GM19455 (cell line): ENCODE results near the gene LONRF3.
"Not testable (repeated sequence)": the region's sequence is repeated elsewhere in the genome, so short reads cannot be mapped to it uniquely, and the experiment has no call there.

Source experiments
- ATAC-seq: cut with Tn5 transposase; IDR thresholded peaks from one replicate; pipeline ENCODE4 v1.9.1; 2021; ENCODE audit not compliant: unreplicated experiment

Gene LONRF3

DNA sequence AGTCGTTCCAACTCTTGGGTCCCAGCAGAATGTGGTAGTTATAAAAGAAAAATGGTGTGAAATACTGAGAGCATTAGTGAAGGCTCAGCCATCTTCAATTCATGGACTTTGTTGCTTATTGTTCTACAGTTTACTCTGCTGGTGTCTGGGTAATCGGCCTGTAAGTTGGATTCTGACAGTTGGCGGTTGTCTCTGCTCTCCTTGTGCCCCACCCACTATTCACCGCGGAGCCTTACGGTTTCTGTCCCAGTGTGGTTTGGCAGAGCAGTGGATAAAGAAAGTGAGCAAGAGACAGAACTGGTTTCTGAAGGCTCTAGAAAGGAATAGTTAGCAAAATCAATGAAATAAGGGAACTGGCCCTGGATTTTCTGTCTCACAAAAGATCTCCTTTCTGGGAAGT is 9.1 kb downstream of the LONRF3 start:
- ATAC-seq = no peak

DNA sequence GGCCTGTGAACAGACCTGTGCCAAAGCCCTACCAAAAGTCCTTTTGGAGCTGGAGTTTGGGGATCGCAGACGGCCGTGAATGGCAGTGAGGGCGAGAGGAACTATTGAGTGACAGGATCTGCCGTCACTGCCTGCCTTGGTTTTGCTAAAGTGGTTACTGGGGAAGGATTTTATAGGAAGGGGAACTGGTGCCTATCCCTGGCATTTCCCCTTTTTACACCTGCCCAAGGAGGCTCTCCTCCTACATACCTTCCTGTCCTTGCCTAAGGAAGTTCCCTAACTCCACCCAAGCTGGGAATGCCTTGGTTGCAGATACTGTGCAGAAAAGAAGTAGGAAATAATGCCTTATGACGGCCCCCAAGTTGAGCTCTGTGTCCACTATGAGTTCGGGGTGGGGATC is 14.5 kb downstream of the LONRF3 start:
- no peak for ATAC-seq

DNA sequence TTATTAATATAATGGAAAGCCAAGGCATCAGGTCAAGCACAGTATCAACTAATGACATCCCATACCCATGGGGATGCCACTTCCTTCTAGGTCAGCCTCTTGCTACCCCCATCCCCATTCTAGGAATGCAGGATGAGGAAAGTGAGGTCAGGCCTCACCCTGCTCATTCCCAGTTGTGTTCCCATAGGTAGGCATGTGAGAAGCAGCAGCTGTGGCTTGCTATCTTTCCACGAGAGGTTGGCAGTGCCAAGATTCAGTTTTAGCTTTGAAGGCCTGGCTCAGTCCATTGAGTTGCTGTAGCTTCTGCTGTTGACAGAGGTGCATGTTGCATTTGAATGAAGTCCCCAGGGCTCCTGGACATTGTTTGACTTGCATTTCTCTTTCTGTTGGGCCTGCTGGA is 15.5 kb downstream of the LONRF3 start:
- ATAC-seq = no peak

DNA sequence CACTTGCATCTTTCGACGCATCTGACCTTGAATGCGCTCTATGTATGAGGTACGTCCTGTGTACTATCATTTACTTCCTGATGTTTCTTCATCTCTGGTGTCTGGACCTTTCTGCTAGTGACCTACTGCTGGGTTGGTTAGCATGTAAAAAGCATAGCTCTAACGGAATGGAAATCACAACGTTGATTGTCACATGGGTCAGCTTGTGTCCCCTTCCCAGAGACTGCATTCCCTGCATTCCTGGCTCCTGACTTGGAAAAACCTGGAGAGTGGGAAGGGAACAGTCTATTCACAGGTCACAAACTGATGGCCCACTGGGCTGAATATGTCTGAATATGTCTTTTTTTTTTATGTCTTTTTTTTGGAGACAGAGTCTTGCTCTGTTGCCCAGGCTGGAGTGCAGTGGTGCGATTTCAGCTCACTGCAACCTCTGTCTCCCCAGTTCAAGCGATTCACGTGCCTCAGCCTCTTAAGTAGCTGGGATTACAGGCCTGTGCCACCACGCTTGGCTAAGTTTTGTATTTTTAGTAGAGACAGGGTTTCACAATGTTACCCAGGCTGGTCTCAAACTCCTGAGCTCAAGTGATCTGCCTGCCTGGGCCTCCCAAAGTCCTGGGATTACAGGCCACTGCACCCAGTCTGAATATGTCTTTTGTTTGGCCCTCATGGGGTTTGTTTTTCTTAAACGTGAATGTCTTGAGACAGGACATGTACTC is 16.3 kb downstream of the LONRF3 start:
- no peak for ATAC-seq

DNA sequence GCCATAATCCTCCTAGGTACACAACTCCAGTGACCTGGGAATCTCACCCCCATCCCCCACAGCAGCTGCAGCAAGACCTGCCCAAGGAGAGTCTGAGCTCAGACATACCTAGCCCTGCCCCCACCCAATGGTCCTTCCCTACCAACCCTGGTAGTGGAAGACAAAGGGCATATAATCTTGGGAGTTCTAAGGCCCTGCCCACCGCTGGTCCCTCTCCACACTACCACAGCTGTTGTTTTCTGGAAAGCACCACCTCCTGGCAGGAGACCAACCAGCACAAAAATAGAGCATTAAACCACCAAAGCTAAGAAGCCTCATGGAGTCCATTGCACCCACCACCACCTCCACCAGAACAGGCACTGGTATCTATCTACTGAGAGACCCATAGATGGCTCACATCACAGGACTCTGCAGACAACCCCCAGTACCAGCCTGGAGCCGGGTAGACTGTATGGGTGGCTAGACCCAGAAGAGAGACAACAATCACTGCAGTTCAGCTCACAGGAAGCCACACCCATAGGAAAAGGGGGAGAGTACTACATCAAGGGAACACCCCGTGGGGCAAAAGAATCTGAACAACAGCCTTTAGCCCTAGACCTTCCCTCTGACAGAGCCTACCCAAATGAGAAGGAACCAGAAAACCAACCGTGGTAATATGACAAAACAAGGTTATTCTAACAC is 18.2 kb downstream of the LONRF3 start:
- ATAC-seq = not testable (repeated sequence)

DNA sequence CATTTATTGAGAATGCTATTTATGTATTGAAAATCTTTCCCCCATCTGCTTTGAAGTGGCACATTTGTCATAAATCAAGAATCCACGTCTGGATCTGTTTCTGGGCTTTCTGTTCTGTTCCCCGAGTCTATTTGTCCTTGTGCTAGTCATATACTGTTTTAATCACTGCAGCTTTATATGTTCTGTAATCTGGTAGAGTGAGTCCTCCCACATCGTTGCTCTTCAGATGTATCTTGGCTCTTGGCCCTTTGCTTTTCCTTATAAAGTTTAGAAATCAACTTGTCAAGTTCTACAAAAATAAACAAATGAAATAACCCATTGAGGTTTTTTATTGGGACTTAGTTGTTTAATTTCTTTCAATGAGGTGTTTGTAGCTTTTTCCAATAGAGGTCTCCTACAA is 29.0 kb downstream of the LONRF3 start:
- ATAC-seq = no peak

DNA sequence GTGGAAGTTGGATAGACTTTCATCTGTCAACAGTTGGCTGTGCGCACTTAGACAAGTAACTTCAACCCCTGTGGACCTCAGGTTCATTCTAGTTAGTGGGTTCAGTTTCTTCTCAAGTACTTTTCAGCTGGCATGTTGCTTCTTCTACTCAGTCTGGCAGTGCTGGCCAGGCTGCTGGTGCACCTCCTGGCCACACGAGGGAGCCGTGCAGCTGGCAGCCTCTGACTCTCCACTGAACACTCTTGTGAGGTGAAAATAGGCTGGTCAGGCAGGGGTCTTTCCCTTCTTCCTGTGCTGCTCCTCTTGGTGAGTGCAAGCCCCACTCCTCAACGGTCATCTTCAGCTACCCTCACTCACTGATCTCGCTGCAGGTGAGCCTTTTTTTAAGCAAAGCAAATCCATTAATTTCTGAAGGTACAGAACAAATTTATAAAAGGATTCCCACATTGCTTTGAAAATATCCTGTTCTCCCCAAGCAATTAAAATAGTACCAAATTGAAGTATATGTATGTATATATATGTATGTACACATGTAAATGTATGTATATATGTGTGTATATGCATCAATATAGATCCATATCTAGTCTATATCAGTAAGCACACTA is 30.6 kb downstream of the LONRF3 start:
- ATAC-seq = no peak

DNA sequence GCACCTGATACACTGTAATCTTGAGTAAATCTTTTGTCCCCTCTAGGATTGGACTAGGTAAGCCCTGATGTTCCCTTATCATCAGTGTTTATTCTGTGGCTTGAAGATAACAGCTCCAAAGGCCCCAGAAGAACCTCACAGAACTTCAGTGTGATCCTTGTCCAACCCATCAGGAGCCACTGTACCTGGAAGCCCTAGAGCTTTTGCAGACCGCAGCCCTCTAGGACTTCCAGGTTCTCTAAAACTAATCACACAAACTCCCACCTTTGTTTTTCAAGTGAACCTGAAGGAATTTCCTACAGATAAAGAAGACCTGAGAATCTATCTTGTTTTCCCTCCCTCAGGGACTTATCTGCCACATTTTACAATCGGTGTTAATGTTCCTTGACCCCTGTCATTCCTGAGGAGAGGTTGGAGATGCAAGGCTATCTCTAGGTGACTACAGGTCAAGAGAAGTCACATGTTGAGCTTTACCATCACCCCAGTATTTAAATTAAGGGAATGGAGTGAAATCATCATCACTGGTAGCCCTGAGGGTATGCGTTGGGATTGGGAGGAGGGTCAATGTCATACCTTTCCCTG is 32.9 kb downstream of the LONRF3 start:
- no peak for ATAC-seq

DNA sequence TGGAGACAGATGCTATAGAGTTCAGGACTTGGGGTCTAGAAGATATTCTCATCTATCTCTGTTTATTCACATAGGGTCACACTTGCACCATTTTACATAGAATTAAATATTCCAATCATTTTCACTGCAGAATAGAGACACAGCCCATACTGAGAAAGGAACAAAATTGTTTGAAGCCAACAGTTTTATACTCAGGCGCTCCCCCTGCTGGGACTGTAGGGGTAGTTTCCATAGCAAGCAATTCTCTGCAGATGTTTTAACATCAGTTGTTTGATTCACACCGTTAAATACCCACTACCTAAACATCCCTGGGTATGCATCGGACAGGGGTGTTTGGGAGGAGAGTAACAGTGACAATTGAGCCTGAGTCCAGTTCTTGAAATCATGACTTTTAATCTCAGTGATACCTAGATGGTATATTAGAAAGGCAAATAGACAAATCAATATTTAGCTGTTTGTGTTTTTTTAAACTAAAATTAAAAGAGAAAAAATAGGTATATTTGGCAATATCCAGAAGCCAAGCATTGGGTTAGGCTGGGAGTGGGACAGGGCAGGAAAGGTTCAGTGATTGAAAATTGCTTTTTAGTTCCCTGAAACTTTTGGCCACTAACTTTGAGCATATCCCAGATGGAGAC is 33.8 kb downstream of the LONRF3 start:
- no peak for ATAC-seq

DNA sequence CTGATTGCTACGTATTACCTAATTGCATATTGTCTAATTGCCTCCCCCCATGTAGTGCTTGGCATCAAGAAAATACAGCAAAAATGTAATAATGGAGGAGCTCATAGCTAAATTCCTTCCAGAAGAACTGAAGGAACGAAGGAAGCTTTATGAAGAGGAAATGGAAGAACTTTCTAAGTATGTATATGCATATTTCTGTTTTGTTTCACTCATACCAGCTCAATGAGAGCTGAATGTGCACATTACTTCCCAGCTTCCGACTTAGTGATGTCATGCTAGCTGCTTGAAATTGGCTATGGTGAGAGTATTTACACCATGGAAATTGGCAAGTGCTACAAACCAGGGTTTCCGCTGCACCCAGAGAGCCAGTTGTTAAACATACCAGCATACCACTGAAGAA is 34.7 kb downstream of the LONRF3 start:
- ATAC-seq = no peak

DNA sequence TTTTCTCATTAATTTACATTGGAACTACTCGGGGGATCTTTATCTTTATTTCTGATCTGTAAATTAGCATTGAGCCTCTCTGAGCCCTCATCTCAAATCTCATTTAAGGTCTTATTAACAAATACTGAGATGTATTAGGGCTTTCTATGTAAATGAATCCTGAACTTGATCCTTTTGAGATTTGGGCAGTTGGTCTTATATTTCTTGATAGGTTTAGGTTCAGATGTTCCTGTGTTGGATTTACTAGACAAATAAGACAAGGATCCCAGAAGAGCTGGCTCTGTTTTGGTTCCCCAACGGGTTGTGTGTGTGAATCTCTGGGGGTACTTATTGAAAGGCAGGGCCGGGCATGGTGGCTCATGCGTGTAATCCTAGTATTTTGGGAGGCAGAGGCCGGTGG is 36.1 kb downstream of the LONRF3 start:
- ATAC-seq = no peak

DNA sequence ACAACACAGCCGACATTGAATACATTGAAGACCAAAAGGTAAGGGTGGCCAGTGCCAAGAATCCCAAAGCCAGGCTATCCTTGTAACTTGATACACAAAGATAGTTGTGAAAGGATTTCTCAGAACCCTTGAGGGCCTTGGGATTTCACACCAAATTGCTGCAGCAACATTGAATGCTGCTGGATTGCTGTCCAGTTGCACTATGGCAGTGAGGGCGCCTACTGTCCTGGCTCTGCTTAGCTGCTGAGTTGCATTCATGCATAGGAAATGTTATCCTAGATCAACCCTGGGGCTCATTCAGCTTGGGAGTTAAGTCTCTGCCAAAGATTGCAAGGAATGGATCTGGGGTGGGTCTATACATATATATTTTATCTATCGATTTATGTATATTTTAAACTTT is 38.7 kb downstream of the LONRF3 start:
- ATAC-seq = no peak

DNA sequence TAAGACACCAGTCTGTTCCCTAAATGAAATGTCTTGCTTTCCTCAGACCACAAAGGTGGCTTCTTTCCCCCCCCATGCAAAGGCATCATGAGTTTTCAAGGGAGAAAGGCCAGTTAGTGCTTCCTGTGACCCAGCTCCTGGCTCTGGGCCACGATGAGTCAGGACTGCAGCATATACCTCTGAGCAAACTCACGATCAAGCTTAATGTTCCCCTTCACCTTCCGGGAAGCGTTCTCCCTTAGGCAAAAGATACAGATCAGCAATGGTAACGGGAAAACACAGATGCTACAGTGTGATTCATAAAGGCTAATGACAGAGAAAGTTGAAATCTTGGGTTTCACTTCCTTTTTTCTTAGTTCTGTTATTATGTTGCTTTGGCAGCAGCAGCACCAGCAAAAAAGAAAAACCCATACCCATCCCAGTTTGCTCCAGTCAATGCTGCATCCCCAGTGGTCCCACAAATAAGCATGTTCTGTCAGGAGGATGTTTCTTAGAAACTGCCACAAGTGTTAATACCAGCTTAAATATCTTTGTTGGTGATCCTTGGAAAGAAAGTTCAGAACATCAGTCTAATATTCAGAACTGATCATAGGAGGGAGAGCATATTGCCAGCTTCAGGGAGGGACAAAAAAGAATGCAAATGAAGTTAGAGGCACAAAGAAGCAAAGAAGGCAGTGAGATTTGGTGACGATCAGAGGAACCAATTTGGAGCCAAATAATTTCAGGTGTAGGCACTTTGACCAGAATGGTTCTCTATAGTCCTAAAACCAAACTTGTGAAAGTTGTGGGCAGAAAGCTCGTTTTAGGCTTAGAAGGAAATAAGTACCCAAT is 41.2 kb downstream of the LONRF3 start:
- ATAC-seq = peak; percentile 96

DNA sequence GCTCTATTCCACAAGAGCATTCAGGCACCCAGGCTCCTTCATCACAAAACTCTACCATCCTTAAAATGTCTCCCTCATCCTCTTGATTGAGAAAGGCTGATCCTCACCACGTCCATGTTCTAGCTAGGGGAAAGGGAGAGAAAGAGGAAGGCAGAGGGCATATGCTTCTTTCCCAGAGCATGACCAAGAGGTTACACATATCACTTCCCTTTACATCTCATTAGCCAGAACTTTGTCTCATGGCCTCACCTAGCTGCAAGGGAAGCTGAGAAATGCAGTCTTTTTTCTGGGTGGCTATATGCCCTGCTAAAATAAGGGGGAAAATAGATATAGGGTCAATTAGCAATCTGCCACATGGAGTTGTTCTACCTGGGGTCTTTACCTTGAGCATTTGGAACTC is 42.7 kb downstream of the LONRF3 start:
- ATAC-seq = no peak

DNA sequence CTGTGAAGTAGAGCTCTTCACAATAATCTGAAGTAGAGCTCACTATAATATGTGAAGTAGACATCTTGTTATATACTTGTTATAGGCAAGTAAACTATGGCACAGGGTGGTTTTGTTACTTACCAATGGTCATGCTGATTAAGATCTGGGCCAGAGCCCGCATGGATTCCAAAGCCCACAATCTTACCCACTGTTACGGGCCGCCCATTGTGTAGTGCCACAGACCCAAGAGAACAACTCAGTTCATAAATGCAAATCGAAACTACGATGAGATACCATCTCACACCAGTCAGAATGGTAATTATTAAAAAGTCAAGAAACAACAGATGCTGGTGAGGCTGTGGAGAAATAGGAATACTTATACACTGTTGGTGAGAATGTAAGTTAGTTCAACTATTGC is 51.5 kb downstream of the LONRF3 start:
- no peak for ATAC-seq

DNA sequence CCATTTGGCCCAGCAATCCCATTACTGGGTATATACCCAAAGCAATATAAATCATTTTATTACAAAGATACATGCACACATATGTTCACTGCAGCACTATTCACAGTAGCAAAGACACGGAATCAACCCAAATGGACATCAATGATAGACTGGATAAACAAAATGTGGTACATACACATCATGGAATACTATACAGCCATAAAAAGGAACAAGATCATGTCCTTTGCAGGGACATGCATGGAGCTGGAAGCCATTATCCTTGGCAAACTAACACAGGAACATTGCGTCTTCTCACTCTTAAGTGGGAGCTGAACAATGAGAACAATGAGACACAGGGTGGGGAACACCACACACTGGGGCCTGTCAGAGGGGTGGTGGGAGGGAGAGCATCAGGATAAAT is 51.9 kb downstream of the LONRF3 start:
- not testable (repeated sequence) for ATAC-seq

DNA sequence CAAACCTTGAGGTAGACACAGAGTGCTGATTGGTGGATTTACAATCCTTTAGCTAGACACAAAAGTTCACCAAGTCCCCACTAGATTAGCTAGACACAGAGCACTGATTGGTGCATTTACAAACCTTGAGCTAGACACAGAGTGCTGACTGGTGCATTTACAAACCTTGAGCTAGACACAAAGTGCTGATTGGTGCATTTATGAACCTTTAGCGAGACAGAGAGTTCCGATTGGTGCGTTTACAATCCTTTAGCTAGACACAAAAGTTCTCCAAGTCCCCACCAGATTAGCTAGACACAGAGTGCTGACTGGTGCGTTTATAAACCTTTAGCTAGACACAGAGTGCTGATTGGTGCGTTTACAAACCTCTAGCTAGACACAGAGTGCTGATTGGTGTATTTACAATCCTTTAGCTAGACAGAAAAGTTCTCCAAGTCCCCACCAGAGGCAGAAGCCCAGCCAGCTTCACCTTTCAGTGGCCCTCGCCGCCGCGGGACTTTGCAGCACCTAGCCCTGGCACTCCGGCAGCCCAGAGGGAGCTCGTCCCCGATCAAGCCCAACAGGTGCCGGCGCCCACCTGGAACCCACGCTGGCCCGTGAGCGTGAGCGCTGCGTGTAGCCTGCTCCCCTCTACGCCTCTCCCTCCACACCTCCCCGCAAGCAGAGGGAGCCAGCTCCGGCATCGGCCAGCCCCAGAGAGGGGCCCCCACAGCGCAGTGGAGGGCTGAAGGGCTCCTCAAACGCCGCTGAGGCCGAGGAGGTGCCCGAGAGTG is 53.7 kb downstream of the LONRF3 start:
- ATAC-seq = not testable (repeated sequence)

DNA sequence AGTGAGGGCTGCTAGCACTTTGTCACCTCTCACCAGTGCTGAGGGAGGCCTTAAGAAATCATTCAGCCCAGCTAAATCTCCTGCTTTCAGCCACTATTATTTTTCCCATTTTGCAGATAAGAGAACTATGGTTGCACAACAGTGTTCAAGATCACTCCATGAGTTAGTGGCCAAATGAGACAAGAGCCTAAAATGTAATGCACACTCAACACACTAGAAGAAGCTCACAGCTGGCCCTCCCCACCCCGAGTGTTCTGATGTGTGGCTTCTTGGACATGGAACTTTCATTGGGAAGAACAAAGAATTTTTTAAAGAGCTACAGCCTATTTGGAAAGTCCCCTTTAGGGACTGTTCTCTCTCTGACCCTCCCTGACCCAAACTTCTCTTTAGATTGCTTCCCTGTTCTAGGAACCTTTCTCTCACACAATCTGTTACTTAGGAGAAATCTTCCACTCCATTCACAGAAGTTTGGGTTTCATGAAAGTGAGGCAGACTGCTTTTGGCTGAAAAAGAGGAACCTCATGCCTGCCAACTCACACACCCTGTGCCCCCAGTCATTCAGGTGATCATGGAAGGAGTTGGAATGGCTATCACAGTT is 54.4 kb downstream of the LONRF3 start:
- ATAC-seq = no peak

DNA sequence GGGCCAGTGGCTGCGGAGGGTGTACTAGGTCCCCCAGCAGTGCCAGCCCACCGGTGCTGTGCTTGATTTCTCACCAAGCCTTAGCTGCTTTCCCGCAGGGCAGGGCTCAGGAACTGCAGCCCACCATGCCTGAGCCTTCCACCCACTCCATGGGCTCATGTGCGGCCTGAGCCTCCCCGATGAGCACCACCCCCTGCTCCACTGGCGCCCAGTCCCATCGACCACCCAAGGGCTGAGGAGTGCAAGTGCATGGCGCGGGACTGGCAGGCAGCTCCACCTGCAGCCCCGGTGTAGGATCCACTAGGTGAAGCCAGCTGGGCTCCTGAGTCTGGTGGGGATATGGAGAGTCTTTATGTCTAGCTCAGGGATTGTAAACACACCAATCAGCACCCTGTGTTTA is 55.2 kb downstream of the LONRF3 start:
- ATAC-seq = not testable (repeated sequence)

DNA sequence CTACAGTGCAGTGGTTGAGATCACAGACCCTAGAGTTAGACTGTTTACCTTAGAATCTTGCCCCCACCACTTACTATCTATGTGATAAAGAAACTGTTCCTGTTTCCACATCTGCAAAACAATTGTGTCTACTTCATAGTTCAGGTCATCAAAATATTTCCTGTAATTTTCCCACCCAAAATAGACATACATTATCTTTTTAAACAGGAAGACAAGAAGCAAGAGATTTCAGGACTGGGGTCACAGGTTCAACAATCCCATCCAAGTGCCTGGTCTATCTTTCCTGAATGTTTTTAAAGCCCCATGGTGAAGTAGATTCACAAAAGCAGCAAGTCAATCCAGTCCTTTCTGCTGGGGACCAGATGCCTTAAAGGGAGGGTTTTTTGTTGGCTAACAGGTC is 56.6 kb downstream of the LONRF3 start:
- ATAC-seq = no peak
